Fibroblast of lung (primary cell): ENCODE results near the gene PRKAG3. TPM values are rescaled to one million over a fixed set of nuclear protein-coding genes. Genes with fewer than 3 reads are reported as not detected.

Experiments used
- DNase-seq, 2 donors: peaks; one replicate each; pipeline versions ENCODE4 v3.0.0 to v3.0.0-alpha.2; 2010; ENCODE audit warnings: low read depth in 2 of 2
- H2AFZ ChIP-seq: 2 replicates; pipeline ENCODE4 v1.5.1; 2012; ENCODE audit warnings: low read length, control low read depth, inconsistent platforms
- H3K27ac ChIP-seq: 2 replicates; pipeline ENCODE4 v1.5.1; 2011; ENCODE audit warnings: low read length, control low read depth; ENCODE audit not compliant: insufficient read depth
- H3K27me3 ChIP-seq: 2 replicates; pipeline ENCODE4 v1.5.1; 2011; ENCODE audit warnings: mild to moderate bottlenecking, low read length; ENCODE audit not compliant: control insufficient read depth, insufficient read depth
- H3K36me3 ChIP-seq: 2 replicates; pipeline ENCODE4 v1.5.1; 2011; ENCODE audit warnings: low read length; ENCODE audit not compliant: control insufficient read depth, insufficient read depth
- H3K4me1 ChIP-seq: 2 replicates; pipeline ENCODE4 v1.5.1; 2011; ENCODE audit warnings: low read length; ENCODE audit not compliant: control insufficient read depth, insufficient read depth; ENCODE audit errors: extremely low read depth
- H3K4me2 ChIP-seq: 2 replicates; pipeline ENCODE4 v1.5.1; 2011; ENCODE audit warnings: low read length, control low read depth; ENCODE audit not compliant: insufficient read depth; ENCODE audit errors: extremely low read depth
- H3K4me3 ChIP-seq, 4 experiments: fragments of 200-600 bp in 1 of 4; sonication (generic) in 1 of 4; replicated peaks in 1 of 4; 2 replicates each; pipeline ENCODE4 v1.5.1; 2011 to 2016; ENCODE audit warnings: low read length in 4 of 4, low read depth in 3 of 4, mild to moderate bottlenecking in 3 of 4, control low read depth in 2 of 4, inconsistent platforms in 1 of 4, mixed read lengths in 1 of 4; ENCODE audit not compliant: insufficient read depth in 1 of 4; ENCODE audit errors: control extremely low read depth in 1 of 4
- H3K79me2 ChIP-seq: 2 replicates; pipeline ENCODE4 v1.5.1; 2012; ENCODE audit warnings: mild to moderate bottlenecking, low read length, inconsistent platforms; ENCODE audit not compliant: control insufficient read depth, insufficient read depth
- H3K9ac ChIP-seq: 2 replicates; pipeline ENCODE4 v1.5.1; 2011; ENCODE audit warnings: mild to moderate bottlenecking, low read length, control low read depth; ENCODE audit not compliant: insufficient read depth
- H3K9me3 ChIP-seq: 2 replicates; pipeline ENCODE4 v1.5.1; 2012; ENCODE audit warnings: low read depth, low read length; ENCODE audit not compliant: control insufficient read depth, insufficient read depth
- H4K20me1 ChIP-seq: 2 replicates; pipeline ENCODE4 v1.5.1; 2011; ENCODE audit warnings: low read length; ENCODE audit not compliant: control insufficient read depth, insufficient read depth; ENCODE audit errors: extremely low read depth
- EZH2 ChIP-seq: IDR thresholded peaks from 2 replicates; pipeline ENCODE4 v1.5.1; 2012; ENCODE audit warnings: low read length, control low read depth, mild to moderate bottlenecking; ENCODE audit errors: missing control alignments
- polyA plus RNA-seq, 2 donors: library from polyadenylated mRNA; depleted of rRNA in 1 of 2; stranded (reverse) in 1 of 2; unstranded in 1 of 2; fragments of >200 nt; gene quantifications; 2 replicates each; pipeline ENCODE4 v1.2.1, GENCODE V29; 2011 to 2012; ENCODE audit warnings: missing spikeins in 1 of 2
- total RNA-seq: library from RNA; depleted of rRNA; stranded (reverse); fragments of >200 nt; gene quantifications from 2 replicates; pipeline ENCODE4 v1.2.1, GENCODE V29; 2014
- TF ChIP-seq, protein P1 (sequence below), 2 donors: IDR thresholded peaks in 1 of 2; conservative IDR thresholded peaks in 1 of 2; 1 replicate in 1 of 2; 2 replicates in 1 of 2; pipeline ENCODE4 v1.5.1; 2011 to 2012; ENCODE audit warnings: low read length in 2 of 2, control low read depth in 1 of 2, inconsistent platforms in 1 of 2, low read depth in 1 of 2, mild to moderate bottlenecking in 1 of 2

Gene PRKAG3
- total and polyA plus RNA-seq, 2 donors (not counting 1 experiment from before 2014, with no cell fraction given): 0.33 TPM; not detected in 1

DNA sequence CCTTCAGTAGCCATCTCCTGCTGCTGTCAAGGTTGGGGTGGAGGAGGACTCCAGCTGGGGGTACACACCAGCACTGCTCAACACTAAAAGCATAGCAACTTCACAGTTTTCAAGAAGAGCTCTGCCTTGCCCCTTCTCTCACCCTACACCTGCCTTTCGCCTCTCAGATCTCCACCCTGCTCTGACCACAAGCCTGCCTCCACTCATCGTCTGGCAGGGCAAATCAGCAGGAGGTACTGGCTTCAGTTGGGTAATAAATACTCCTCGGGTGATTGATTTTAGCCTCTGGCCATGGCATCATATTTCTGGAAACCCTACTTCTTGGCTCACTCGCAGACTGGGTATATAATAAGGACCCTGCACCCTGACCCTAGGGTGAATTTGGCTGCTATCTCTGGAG is 3.1 kb upstream of the PRKAG3 start:
- Histone ChIP-seq H3K4me2 (no peak overlapping the region), H3K4me3 (no peak overlapping the region), H4K20me1 (no peaks in the 10 kb centered on the region), H3K9me3 (no peaks in the 10 kb centered on the region), H3K36me3 (no peaks in the 10 kb centered on the region), H3K27me3 (peaks cover 27% of the 10 kb centered on the region), H3K9ac (no peak overlapping the region), H3K79me2 (no peaks in the 10 kb centered on the region), H3K27ac (no peak overlapping the region), H3K4me1 (no peaks in the 10 kb centered on the region), H2AFZ (no peak overlapping the region)
- no peak for TF ChIP-seq EZH2
- TF ChIP-seq, protein P1, sequence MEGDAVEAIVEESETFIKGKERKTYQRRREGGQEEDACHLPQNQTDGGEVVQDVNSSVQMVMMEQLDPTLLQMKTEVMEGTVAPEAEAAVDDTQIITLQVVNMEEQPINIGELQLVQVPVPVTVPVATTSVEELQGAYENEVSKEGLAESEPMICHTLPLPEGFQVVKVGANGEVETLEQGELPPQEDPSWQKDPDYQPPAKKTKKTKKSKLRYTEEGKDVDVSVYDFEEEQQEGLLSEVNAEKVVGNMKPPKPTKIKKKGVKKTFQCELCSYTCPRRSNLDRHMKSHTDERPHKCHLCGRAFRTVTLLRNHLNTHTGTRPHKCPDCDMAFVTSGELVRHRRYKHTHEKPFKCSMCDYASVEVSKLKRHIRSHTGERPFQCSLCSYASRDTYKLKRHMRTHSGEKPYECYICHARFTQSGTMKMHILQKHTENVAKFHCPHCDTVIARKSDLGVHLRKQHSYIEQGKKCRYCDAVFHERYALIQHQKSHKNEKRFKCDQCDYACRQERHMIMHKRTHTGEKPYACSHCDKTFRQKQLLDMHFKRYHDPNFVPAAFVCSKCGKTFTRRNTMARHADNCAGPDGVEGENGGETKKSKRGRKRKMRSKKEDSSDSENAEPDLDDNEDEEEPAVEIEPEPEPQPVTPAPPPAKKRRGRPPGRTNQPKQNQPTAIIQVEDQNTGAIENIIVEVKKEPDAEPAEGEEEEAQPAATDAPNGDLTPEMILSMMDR (conservative IDR thresholded peaks at IDR 0.05 in 1 of 2, IDR thresholded peaks at IDR 0.05 in 1 of 2; ENCODE audit: low read depth in 1 of 2, low read length in 2 of 2): no peak
- no peak for DNase-seq

DNA sequence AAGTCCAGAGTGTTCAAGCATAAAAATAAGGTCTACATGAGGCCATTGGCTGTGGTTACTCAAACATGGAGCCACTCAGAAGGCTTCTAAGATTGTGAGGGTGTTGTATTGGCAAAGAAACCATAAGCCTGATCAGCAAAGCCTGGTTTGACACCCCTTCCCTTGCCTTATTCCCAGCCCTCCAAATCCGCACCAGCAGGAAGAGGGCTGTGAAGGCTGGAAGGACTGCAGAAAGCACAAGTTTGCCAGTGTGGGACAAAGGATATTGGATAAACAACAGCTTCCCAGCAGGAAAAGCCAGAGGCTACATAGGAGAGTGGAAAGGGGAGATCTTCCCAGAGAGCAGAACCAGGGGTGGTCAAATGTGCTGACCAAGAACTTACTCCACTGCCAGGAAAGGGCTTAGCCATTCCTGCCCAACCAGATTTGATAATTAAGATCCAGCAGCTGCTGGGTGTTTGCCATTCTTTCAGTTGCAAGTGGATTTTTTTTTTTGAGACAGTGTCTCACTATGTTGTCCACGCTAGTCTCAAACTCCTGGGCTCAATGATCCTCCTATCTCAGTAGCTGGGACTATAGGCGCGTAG is 1.5 kb upstream of the PRKAG3 start:
- Histone ChIP-seq H3K9ac (no peak overlapping the region), H3K27ac (no peak overlapping the region), H3K4me1 (no peaks in the 10 kb centered on the region), H3K4me3 (no peak overlapping the region), H3K79me2 (no peaks in the 10 kb centered on the region), H3K4me2 (no peak overlapping the region), H3K36me3 (no peaks in the 10 kb centered on the region), H3K27me3 (peaks cover 27% of the 10 kb centered on the region), H4K20me1 (no peaks in the 10 kb centered on the region), H2AFZ (no peak overlapping the region), H3K9me3 (no peaks in the 10 kb centered on the region)
- DNase-seq: no peak
- no peak for TF ChIP-seq EZH2
- TF ChIP-seq, protein P1 (conservative IDR thresholded peaks at IDR 0.05 in 1 of 2, IDR thresholded peaks at IDR 0.05 in 1 of 2; ENCODE audit: low read depth in 1 of 2, low read length in 2 of 2): no peak

DNA sequence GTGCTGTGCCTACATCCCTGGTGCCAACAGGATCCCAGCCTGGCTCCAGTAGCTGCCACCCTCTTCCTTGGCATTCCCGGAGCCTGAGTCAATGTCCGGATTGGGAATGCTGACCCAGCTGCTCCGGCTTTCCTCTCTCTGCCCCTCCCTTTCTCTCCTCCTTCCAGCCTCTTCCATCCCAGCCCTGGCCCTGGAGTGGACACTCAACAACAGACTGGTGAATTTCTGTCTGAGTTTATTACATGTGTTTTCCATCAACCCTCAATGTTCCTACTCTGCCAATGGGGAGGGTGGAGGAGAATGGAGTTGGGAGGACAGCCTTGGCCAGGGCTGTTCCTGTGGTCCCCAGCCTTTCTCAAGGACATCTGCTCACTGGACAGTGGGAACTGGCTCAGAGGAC is 917 bp upstream of the PRKAG3 start:
- no peak for DNase-seq
- H3K4me3 ChIP-seq: no peak overlapping the region
- H3K4me1 ChIP-seq: no peaks in the 10 kb centered on the region
- H3K27me3 ChIP-seq: peaks cover 27% of the 10 kb centered on the region
- no peak overlapping the region for H3K4me2 ChIP-seq
- no peak overlapping the region for H2AFZ ChIP-seq
- no peaks in the 10 kb centered on the region for H3K9me3 ChIP-seq
- TF ChIP-seq, protein P1 (conservative IDR thresholded peaks at IDR 0.05 in 1 of 2, IDR thresholded peaks at IDR 0.05 in 1 of 2; ENCODE audit: low read depth in 1 of 2, low read length in 2 of 2): no peak
- no peak for TF ChIP-seq EZH2
- H3K36me3 ChIP-seq: no peaks in the 10 kb centered on the region
- H3K27ac ChIP-seq: no peak overlapping the region
- H4K20me1 ChIP-seq: no peaks in the 10 kb centered on the region
- H3K9ac ChIP-seq: no peak overlapping the region
- no peaks in the 10 kb centered on the region for H3K79me2 ChIP-seq
